Right lobe of liver (tissue), 4 donors: ENCODE results near the gene CD320.
"Not testable (repeated sequence)": the region's sequence is repeated elsewhere in the genome, so short reads cannot be mapped to it uniquely, and the experiment has no call there.

ENCODE experiments used
- POLR2A ChIP-seq: fragments of 450-650 bp; IDR thresholded peaks from one replicate; pipeline ENCODE4 v1.6.1; 2017; ENCODE audit warnings: antibody characterized with exemption, mild to moderate bottlenecking
- TF ChIP-seq, protein P1 (sequence below), 4 donors: fragments of 200-600 bp in 3 of 4; fragments of 450-650 bp in 1 of 4; IDR thresholded peaks; one replicate each; pipeline versions ENCODE4 v1.5.1 to v1.8.0; 2016 to 2022; ENCODE audit warnings: antibody characterized with exemption in 4 of 4, mild to moderate bottlenecking in 2 of 4
- donor health status: DM: no; HTN: no; CAD: no.
- donor health status: DM: no; HTN: no; CAD: no.
- donor health status: DM: no; HTN: yes; CAD: no.

DNA sequence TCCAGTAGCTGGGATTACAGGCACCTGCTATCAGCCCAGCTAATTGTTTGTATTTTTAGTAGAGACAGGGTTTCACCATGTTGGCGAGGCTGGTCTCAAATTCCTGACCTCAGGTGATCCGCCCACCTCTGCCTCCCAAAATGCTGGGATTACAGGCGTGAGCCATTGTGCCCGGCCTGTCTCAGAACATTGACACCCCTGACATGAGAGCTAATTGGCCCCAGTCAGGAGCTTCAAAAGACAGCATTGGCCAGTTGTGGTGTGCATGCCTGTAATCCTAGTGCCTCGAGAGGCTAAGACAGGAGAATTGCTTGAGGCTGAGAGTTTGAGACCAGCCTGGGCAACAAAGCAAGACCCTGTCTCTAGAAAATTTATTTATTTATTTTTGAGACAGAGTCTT, 44.7 kb upstream of the CD320 start:
- TF ChIP-seq, protein P1, sequence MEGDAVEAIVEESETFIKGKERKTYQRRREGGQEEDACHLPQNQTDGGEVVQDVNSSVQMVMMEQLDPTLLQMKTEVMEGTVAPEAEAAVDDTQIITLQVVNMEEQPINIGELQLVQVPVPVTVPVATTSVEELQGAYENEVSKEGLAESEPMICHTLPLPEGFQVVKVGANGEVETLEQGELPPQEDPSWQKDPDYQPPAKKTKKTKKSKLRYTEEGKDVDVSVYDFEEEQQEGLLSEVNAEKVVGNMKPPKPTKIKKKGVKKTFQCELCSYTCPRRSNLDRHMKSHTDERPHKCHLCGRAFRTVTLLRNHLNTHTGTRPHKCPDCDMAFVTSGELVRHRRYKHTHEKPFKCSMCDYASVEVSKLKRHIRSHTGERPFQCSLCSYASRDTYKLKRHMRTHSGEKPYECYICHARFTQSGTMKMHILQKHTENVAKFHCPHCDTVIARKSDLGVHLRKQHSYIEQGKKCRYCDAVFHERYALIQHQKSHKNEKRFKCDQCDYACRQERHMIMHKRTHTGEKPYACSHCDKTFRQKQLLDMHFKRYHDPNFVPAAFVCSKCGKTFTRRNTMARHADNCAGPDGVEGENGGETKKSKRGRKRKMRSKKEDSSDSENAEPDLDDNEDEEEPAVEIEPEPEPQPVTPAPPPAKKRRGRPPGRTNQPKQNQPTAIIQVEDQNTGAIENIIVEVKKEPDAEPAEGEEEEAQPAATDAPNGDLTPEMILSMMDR (IDR thresholded peaks at IDR 0.05), result not testable (repeated sequence)
- not testable (repeated sequence) for TF ChIP-seq POLR2A
